ENCODE measurements around the gene LSM7.

The LSM7 gene

DNA sequence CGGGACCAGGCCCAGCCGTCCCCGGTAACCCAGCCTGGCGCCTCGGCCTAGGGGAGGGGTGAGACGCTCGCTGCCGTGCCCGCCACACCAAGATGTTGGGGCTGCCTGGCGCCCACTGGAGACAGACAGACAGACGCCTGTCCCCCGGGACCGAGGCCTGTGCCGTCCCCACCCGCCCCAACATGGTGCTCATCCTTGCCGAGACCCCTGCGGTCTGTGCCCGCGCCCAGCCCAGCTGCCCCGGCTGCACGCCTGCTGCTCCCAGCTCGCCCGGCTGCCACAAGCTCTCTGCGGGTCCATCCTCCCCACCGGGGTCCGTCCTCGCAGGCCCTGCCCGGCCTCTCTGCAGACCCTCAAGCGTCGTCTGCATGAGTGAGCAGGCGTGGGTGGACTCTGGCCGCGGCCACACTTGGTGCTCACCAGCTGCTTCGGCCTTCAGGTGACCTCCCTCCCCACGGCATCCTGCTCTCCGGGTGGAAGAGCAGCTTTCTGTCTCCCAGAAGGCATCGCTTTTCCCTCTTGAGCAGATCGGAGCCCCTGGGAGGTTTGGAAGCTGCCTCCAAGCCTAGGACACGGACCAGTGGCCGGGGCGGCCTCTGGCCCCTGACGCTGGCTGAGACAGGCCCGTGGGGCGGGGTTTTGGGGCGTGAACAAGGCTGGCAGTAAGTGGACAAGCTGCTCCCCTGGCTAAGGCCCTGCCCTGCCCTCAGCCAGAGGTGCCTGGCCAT, 24.9 kb upstream of the LSM7 start:
- TF ChIP-seq, protein P1, sequence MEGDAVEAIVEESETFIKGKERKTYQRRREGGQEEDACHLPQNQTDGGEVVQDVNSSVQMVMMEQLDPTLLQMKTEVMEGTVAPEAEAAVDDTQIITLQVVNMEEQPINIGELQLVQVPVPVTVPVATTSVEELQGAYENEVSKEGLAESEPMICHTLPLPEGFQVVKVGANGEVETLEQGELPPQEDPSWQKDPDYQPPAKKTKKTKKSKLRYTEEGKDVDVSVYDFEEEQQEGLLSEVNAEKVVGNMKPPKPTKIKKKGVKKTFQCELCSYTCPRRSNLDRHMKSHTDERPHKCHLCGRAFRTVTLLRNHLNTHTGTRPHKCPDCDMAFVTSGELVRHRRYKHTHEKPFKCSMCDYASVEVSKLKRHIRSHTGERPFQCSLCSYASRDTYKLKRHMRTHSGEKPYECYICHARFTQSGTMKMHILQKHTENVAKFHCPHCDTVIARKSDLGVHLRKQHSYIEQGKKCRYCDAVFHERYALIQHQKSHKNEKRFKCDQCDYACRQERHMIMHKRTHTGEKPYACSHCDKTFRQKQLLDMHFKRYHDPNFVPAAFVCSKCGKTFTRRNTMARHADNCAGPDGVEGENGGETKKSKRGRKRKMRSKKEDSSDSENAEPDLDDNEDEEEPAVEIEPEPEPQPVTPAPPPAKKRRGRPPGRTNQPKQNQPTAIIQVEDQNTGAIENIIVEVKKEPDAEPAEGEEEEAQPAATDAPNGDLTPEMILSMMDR (IDR thresholded peaks at IDR 0.05) = no peak

DNA sequence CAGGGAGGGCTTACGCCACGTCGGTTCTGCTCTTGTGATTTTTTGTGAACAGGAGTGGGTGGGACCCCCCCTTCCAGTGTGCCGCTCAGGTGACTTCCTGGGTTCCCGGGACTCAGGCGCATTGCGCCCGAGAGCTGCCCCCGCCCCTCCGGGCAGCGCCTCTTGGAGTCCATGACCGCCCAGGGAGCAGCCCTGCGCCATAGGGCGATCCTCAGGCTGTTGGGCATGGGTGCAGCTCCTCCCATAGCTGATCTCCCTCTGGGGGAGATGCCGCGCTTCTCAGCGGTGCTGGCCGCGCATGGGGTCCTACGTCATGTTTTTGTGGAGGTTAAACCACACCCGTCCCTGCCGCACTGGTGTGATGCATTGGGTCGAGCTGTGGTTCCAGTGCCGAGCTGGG, 23.7 kb upstream of the LSM7 start:
- TF ChIP-seq, protein P1 (IDR thresholded peaks at IDR 0.05) = no peak

DNA sequence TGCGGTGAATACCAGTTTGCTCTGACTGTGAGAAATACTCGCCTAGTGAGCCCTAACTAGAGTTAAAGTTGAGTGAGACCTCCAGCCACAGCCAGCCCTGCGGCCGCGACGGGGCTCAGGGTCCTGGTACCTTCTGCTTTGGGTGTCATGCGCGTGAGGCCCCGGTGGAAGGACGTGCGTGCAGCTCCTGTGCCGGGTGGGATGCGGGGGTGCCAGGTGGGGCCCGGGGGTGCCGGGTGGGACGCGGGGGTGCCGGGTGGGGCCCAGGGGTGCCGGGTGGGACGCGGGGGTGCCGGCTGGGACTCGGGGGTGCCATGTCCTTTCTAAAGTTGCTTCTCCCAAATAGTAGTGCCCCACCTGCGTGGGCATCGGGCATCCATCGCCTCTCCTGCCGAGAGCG, 23.2 kb upstream of the LSM7 start:
- TF ChIP-seq, protein P1 (IDR thresholded peaks at IDR 0.05) = no peak

DNA sequence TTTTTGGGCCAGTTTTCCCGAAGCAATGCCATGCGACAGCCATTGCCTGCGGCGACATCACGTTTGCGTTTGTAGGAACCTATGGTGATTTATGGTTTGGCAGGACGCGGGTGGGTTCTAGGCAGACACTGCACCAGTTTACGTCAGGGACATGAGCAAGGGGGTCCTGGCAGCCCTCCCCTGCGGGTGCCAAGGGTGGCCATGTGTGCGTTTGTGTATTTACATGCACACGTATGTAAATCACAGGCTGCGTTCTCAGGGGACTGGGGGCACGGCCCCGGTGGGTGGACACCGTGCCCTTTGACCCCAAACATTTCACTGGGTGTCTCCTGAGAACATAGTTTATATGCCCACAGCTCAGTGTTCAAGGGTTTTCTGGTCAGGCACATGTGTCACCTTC, 22.3 kb upstream of the LSM7 start:
- TF ChIP-seq, protein P1 (IDR thresholded peaks at IDR 0.05) = no peak

DNA sequence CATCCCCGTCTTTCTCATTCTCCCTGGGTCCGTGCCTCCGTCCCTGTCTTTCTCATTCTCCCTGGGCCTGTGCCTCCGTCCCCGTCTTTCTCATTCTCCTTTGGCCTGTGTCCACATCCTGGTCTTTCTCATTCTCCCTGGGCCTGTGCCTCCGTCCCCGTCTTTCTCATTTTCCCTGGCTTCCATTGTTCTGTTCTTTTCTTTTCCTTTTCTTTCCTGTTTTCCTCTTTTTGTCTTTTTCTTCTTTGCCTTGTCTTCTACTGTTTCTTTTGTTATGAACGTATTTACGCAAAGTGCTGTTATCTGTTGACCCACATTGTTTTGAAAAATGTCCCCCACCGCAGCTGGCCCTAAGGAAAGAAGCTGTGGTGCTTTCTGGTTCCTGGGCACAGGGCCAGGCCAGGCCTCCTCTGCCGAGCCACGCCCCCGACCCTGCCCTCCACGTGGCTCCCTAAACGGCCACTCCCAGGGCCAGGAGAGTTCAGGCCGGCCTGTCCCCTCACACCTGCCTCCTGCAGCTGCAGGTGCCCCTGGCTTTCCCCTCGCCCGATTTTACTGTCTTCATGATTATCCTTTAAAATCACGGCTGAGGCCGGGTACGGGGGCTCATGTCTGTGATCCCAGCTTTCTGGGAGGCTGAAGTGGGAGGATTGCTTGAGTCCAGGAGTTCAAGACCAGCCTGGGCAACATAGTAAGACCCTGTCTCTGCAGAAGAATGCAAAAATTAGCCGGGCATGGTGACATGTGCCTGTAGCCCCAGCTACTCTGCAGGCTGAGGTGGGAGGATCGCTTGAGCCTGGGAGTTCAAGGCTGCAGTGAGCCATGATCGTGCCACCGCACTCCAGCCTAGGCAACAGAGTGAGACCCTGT, 17.6 kb upstream of the LSM7 start:
- TF ChIP-seq, protein P1 (IDR thresholded peaks at IDR 0.05) = no peak

DNA sequence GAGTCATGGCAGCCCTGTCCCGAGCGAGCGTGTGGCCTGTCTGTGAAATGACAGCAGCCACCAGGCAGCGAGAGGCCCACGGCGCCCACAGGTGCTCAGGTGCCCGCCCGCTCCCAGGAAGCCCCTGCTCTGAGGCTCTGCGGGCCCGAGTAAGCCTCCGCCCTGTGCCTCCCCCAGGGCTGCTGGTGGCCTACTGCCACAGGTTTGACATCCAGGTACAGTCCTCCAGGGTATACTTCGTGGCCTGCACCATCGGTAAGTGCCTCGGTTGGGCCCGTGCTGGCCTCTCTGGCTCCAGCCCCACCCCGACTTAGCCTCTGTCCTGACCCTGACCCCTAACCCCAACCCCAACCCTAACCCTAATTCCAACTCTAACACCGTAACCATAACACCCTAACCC, 16.7 kb upstream of the LSM7 start:
- TF ChIP-seq, protein P1 (IDR thresholded peaks at IDR 0.05) = no peak

DNA sequence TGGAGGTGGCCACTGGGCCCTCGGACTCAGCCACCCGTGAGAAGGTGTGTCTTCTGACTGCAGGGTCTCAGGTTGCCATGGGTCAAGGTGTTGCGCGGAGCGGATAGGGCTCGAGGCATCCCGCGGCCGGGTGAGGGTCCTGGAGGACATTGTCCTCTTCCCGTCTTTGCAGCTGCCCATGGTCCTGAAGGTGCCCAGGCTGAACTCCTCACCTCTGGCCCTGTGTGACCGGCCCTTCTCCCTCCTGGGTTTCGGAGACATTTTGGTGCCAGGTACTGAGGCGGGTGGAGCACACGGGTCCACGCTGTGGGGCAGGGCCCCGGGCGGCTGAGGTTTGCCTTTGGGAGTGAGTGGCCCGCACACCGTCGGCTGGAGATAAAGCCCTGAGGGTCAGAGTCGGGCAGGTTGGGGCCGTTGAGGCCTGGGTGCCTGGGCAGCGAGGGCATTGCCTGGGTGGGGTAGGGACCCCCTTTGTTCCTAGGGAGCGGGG, 16.0 kb upstream of the LSM7 start:
- TF ChIP-seq, protein P1 (IDR thresholded peaks at IDR 0.05) = no peak

Measured in LNCAP (cell line).